GM18507 (cell line): ENCODE data around the gene RTF1.
"Not testable (repeated sequence)": the region's sequence is repeated elsewhere in the genome, so short reads cannot be mapped to it uniquely, and the experiment has no call there.

Experiments
- DNase-seq: peaks from one replicate; pipeline ENCODE4 v3.0.0; 2011; ENCODE audit warnings: low read depth; ENCODE audit not compliant: insufficient read length; ENCODE audit errors: extremely low spot score
- FAIRE-seq: peaks from 2 replicates; lab custom pipeline; 2011; peaks lifted over from hg19 to GRCh38; lab: Jason Lieb, UNC

Gene RTF1

DNA sequence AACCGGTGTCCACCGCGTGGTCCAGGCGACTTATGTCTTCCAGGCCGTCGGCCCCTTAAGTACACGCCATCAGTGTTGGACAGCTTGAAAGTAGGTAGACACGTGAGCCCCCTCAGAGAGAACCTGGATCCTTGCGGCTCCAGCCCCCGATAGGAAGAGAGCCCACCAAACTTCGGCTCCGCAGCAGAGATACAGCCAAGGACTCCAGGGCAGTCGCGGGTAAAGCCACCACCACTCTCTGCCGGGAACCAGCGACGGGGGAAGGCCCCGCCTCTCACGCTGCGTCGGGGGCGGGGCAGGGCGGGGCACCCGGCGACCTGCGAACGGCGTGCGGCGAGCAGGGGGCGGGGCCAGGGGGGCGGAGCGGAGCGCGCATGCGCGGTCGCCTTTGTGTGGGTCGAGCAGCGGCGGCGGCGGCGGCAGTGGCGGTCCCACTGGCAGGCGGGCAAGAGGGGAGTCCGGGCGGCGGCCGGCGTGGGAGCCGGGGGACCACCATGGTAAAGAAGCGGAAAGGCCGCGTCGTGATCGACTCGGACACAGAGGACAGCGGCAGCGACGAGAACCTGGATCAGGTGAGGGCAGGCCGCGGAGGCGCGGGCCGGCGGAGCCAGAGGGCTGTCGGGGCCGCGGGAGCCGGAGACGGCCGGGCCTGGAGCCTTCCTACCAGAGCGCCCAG is at the start of gene RTF1:
Gene RTF1, plus strand, starts transcription at position 354 of the 676 bp plus-strand sequence. Its CDS starts 21 bp downstream, at position 375.
- FAIRE-seq (peak; percentile 90), DNase-seq (peak; percentile 92)

DNA sequence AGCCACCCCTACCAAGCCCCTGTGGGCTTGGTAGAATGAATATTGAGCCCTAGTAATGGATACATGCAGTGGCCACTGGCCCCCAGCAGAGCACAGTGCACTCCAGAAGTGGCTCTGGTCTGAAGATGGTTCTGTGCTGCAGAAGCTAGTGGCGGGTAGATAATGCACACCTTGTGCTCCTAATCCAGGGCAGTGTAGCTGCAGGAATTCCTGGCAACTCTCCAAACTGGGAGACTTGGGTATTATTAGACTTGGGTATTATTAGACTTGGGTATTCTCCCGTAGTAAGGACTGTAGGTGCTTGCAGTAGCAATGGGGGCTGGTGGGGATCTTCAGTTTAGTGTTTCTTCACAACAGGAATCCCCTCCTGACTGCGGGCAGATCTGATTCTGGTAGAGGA is 49.5 kb upstream of the RTF1 start:
- no peak for DNase-seq
- FAIRE-seq = no peak

DNA sequence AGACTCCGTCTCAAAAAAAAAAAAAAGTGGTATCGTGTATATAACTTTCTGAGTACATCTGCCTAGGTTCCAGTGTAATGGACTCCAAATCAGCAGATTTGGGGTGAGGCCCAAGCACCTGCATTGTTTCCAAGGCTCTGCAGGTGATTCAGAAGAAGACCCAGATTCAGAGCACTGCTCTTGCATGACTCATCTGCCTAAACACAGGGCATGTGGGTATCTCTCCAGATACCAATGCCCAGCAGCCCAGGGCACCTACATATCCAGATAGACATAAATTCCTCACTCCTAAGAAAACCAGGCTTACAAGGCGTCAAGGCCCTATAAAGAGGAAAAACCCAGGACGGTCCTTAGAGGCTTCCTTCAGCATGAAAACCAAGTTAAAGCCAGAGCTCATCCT is 38.9 kb upstream of the RTF1 start:
- DNase-seq (no peak), FAIRE-seq (no peak)

DNA sequence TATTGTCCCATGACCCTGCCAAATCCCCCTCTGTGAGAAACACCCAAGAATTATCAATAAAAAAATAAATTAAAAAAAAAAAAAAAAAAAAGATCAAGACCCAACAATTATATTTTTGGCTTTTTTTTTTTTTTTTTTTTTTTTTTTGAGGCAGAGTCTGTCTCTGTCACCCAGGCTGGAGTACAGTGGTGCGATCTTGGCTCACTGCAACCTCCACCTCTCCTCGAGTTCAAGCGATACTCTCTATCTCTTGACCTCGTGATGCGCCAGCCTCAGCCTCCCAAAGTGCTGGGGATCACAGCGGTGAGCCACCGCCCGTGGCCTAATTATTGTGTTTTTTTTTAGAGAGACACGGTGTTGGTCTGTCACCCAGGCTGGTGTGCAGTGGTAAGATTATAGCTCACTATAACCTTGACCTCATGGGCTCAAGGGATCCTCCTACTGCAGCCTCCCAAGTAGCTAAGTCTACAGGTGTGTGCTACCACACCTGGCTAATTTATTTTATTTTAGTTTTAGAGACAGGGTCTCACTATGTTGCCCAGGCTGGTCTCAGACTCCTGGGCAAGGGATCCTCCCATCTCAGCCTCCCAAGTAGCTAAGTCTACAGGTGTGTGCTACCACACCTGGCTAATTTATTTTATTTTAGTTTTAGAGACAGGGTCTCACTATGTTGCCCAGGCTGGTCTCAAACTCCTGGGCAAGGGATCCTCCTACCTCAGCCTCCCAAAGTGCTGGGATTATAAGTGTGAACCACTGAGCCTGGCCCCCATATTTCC is 32.7 kb upstream of the RTF1 start:
- not testable (repeated sequence) for FAIRE-seq, DNase-seq

DNA sequence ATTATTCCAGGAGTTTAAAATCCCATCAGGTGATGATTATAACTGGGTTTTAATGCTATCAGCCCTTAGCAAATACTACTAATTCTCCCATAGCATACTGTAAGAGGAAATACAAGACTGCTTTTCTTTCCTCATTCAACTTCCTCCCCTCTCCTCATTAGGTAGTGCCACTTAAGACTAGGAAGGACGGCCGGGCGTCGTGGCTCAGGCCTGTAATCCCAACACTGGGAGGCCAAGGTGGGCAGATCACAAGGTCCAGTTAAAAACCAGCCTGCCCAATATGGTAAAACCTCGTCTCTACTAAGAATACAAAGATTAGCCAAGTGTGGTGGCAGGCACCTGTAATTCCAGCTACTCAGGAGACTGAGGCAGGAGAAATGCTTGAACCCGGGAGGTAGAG is 29.2 kb upstream of the RTF1 start:
- FAIRE-seq (no peak), DNase-seq (no peak)

DNA sequence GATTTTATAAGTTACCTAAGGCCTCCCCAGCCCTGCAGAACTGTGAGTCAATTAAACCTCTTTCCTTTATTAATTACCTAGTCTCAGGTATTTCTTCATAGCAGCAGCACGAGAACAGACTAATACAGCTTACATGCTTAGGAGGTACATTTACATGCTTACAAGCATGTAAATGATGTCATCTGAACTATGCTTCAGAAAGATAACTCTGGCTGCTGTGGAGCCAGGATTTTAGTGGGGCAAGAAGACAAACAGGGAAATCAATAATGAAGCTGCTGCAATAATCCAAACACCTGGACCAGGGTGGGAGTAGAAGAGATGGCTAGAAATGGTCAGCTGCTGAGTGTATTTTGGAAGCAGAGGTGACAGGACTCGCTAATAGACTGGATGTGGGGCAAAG is 24.2 kb upstream of the RTF1 start:
- no peak for DNase-seq
- no peak for FAIRE-seq

DNA sequence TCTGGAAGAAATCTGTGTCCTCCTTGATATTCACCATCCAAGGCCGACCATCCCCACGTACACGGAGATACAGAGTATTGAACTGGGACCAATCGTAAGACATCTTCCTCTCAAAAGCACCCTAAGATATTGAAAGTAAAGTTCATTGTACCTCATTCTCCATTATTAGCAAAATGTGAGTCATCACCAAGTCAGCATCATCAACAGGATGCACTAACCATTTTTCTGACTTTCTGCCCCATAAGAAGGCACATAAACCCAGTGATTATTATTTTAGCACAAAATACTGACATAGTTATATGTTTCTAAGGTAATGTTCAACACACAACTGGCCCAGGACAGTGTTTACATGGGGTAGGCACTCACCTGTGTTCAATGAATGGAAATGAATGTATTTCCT is 22.0 kb upstream of the RTF1 start:
- FAIRE-seq (no peak), DNase-seq (no peak)

DNA sequence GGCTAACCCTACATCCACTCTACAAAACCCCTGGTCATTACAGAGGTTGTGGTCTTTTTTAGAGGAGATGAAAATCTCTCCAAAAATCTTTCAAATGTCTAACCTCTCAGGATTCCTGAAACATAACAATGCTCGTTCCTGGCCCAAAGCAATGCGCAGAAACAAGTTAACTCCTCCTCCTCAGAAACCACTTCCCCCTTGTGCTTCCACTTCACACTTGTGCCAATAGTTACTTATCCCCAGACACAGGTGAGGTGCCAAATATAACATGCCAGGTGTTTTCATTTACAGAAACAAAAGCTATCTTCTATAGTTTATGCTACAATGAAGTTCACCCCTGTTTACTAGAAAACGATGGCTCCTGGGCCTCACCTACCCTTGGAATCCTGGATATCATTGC is 20.8 kb upstream of the RTF1 start:
- DNase-seq (no peak), FAIRE-seq (no peak)

DNA sequence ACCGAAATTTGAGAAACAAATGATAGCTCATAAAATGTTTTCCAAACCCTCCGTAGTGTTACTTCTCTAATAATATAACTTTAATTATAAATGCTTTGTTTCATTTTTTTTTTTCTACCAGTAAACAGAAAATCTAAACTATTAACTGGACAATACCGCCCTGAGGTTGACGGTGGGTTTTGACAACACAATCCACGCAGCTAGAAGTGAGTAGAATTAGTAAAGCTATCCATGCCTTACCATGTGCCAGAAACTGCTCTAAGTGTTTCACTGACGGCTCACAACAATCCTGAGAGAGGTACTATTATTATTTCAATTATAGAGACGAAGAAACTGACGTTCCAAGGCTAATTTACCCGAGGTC is 15.0 kb upstream of the RTF1 start:
- FAIRE-seq (no peak), DNase-seq (no peak)

DNA sequence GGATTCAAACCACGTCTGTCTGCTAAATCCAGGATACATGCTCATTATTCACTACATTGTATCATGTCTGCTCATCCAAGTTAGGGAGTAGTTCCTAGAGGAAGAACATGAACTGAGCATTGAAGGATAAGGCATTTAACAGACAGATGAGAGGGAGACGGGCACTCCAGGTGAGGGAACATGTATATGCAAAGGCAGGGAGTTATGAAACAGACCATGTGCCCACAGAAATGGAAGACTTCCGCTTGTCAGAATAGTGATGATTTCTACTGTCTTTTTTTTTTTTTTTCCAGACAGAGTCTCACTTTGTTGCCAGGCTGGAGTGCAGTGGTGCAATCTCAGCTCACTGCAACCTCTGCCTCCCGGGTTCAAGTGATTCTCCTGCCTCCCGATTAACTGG is 9.6 kb upstream of the RTF1 start:
- FAIRE-seq (no peak), DNase-seq (no peak)

DNA sequence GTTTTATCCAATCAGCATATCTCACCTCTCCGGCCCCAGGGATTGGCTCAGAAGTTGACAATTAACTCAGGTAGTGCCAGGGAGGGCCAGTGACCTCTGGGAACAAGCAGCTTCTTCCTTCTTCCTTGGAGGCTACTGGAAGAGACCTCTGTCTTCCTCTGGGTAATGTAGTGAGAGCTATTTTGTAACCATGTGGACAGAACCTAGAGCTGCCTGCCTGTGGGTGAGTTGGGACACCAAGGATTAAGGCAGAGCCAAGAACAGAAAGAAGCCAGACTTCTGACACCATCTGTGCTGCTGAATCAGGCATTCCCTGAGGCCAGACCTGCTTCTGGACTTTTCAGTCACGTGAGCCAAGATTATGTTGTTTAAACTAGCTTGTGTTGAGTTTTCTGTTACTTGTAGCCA is 8.7 kb upstream of the RTF1 start:
- FAIRE-seq (no peak), DNase-seq (no peak)

DNA sequence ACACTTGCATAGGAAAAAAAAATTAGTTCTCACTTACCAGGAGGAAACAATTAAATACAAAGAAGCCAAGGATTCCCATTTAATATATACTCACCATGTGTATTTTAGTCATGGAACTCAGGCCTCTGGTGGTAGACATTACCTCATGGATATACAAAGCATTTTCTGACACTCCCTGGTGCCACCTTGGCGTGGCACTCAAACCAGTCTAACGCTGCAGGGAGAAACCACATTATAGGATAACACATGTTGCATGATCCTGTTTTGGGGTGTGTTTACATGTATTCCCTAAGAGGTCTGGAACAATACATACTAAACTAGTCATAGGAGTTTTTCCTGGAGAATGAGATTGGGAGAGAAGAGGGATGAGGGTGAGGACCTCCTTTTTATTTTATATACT is 5.9 kb upstream of the RTF1 start:
- FAIRE-seq = no peak
- DNase-seq = no peak

DNA sequence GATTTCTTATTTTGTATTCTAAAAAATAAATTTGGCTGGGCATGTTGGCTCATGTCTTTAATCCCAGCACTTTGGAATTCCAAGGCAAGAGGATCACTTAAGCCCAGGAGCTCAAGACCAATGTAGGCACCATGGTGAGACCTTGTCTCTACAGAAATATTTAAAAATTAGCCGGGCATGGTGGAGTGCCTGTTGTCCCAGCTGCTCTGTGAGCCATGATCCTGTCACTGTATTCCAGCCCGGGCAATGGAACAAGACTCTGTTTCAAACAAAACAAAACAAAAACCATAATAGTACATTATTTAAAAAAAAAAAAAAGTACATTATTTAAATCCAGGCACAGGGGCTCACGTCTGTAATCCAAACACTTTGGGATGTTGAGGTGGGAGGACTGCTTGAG is 5.5 kb upstream of the RTF1 start:
- no peak for DNase-seq
- FAIRE-seq = no peak

DNA sequence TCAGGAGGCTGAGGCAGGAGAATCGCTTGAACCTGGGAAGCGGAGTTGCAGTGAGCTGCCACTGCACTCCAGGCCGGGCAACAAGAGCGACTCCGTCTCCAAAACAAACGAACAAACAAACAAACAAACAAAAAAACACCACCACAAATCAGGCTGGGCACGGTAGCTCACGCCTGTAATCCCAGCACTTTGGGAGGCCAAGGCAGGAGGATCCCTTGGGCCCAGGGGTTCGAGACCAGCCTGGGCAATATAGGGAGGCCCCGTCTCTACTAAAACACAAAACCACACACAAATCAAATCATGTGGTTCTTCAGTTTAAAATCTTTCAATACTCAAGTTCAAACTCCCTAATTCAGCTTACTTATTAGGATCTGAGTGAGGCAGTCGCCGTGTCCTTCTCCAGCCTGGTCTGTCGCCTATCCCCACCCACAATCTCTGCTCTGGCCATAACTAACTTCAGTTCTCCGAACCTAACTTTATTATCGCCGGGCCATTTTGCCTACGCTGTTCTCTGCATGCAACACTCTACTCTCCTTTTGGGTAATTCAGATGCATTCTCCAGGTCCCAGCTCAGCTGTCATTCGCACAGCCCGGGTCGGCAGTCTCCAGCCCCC is 660 bp upstream of the RTF1 start:
- FAIRE-seq (no peak), DNase-seq (no peak)

DNA sequence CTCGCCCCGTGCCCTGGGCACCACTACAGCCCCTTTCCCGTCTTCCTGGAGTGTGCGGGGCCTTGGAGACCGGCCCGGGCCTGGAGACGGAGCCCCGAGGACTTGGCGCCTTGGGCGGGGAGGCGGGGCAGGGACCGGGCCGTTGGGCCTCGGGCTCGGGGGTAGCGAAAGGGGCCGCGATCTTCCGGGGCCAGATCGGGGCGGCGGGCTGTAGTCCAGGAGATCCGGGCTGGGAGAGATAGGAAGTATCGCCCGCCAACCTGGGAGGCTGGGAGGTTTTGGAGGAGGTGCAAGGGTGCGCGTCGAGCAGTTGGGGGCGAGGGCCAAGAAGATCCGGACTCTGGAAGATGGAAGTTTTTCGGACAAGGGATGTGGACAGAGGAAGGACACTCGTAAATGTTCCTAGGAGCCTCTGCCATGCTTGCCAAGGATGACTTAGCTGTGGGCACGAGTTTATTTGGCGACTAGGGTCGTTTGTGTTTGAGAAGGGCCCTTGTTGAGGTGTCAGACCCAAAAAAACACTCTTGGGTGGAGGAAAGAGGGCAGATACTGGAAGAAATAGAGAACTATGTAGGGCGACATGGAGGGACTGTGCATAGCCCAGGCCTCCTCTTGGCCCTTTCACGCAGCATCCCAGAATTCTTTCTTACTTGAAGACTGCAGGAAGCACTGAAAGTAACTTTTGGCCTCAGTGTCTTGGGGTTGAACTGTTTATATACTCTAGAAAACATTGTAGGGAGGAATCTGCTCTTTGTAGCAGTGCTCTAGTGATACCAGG is 712 bp downstream of the RTF1 start:
- FAIRE-seq (no peak), DNase-seq (no peak)

DNA sequence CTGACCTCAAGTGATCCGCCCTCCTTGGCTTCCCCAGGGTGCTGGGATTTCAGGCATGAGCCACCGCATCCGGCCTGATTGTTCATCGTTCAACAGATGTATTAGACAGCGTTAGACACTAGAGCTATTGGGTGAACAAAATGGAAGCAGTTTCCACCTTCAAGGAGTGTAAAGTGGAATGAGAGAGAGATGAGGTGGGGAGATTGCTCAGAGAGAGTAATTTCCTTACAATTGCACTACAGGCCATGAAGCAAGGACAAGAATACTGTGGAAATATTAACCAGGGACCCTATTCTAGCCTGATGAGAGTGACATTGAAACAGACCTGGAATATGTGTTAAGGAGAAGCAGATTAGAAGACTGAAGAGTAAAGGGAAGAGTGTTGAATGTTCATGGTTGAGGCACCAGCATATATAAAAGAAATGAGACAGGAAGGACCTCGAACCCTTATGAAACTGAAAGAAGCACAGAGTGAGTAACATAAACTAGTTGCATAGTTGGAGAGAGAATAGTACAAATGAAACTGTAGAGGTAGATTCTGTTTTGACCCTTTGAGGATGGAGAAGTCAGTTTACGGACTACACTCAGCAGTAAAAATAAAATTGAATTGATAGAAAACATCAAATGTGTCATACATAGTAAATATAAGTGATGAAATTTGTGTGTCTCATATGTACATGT is 7.2 kb downstream of the RTF1 start:
- FAIRE-seq (peak; percentile 93), DNase-seq (peak; percentile 23)

DNA sequence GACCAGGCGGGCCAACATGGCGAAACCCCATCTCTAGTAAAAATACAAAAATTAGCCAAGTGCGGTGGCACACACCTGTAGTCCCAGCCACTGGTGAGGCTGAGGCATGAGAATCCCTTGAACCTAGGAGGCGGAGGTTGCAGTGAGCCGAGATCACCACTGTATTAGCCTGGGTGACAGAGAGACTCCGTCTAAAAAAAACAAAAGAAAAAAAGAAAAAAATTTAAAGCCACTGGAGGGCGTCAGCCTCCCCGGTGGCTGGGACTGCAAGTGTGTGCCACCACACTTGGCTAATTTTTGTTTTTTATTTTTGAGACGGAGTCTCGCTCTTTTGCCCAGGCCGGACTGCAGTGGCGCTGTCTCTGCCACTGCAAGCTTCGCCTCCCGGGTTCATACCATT is 7.9 kb downstream of the RTF1 start:
- no peak for FAIRE-seq
- no peak for DNase-seq

DNA sequence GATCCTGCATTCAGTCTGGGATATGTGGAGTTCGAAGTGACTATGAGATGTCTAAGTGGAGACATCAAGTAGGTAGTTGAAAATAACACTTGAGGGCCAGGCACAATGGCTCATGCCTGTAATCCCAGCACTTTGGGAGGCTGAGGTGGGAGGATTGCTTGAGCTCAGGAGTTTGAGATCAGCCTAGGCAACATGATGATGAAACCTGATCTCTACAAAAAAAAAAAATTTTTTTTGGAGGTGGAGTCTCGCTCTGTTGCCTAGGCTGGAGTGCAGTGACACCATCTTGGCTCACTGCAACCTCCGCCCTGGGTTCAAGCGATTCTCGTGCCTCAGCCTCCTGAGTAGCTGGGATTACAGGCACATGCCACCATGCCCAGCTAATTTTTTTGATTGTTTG is 9.0 kb downstream of the RTF1 start:
- not testable (repeated sequence) for FAIRE-seq, DNase-seq

DNA sequence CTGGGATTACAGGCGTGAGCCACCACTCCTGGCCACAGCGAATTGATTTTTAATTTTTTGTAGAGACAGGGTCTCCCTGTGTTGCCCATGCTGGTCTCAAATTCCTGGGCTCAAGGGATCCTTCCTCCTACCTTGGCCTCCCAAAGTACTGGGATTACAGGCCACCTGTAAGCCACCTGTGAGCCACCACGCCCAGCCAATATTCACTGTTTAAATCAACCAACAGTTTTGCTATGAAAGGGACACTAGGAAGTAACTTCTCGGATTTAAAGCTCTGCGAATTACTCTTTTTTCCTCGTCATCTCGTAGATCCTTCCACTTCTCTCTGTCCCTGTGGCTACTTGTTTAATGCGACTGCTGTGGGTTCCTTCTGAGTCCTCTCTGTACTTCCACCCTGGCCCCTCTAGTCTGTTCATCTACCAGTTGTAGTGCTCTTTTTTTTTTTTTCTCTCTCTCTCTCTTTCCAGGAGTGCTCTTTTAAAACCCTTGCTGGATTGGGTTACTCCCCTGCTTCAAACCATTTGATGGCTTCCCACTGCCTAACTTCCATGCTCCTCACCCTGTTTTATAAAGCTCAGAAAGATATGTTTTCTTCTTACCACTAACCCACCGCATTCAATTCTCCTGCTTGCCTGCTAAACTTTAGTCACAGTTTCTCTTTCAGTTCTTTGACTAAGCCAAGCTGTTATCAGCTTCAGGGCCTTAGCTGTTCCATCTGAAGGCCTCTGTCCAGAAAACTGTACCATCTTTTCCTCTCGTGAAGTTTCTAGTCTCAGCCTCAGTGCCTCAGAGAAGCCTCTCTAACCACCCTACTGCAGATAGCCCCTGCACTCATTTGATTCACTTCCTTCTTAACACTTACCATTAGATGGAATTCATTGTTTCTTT is 12.4 kb downstream of the RTF1 start:
- FAIRE-seq (peak; percentile 85), DNase-seq (peak; percentile 25)
